K562 (cell line): ENCODE measurements around the gene CRKL.

Experiments used
- HDAC6 ChIP-seq: IDR thresholded peaks from 2 replicates; pipeline ENCODE4 v1.6.1; 2012; ENCODE audit warnings: low read depth, mild to moderate bottlenecking, control low read depth, inconsistent platforms, low read length, moderate library complexity
- RBM39 ChIP-seq: fragments of 200-400 bp; formaldehyde crosslinking; optimal IDR thresholded peaks from 2 replicates; pipeline ENCODE3; 2018; ENCODE audit warnings: low read depth, low read length
- SMC3 ChIP-seq: conservative IDR thresholded peaks from 2 replicates; pipeline ENCODE4 v1.6.1; 2011; ENCODE audit warnings: low read depth, low read length, improper control_type of control experiment; ENCODE audit not compliant: insufficient read depth
- TSHZ1 ChIP-seq: fragments of 250-450 bp; sonication (Bioruptor Pico); IDR thresholded peaks from 2 replicates; pipeline ENCODE4 v1.4.0; 2020; ENCODE audit warnings: mild to moderate bottlenecking, moderate library complexity
- UBTF ChIP-seq, 2 experiments: IDR thresholded peaks; 2 replicates each; pipeline ENCODE4 v1.6.1; 2012; ENCODE audit warnings: improper control_type of control experiment in 2 of 2, low read depth in 2 of 2, low read length in 2 of 2, borderline replicate concordance in 1 of 2
- ZNF79 ChIP-seq: fragments of 250-450 bp; sonication (Bioruptor Pico); IDR thresholded peaks from 2 replicates; pipeline ENCODE4 v1.4.0; 2020; ENCODE audit warnings: low read depth, mild to moderate bottlenecking, moderate library complexity
- TF ChIP-seq, protein P1 (sequence below): fragments of 150-350 bp; conservative IDR thresholded peaks from 2 replicates; pipeline ENCODE4 v1.6.1; 2014; ENCODE audit warnings: low read length
- TF ChIP-seq, protein P2 (sequence below), 3 experiments: IDR thresholded peaks in 2 of 3; conservative IDR thresholded peaks in 1 of 3; 2 replicates each; pipeline ENCODE4 v1.5.1; 2011 to 2012; ENCODE audit warnings: low read length in 3 of 3, mild to moderate bottlenecking in 3 of 3, control low read depth in 2 of 3, improper control_type of control experiment in 1 of 3, inconsistent platforms in 1 of 3, low read depth in 1 of 3, mixed read lengths in 1 of 3, moderate library complexity in 1 of 3; ENCODE audit not compliant: insufficient read depth in 2 of 3

GRCh38 chr22:20918663-20919218 lies 1.5 kb downstream of the CRKL start:
- 0 out of 4 replicates have a peak, but pooled peaks of 1 of the 2 experiments have one; percentile 37 for TF ChIP-seq UBTF (IDR thresholded peaks at IDR 0.05; ENCODE audit: borderline replicate concordance in 1 of 2, low read depth in 2 of 2, low read length in 2 of 2)
- TF ChIP-seq, protein P1, sequence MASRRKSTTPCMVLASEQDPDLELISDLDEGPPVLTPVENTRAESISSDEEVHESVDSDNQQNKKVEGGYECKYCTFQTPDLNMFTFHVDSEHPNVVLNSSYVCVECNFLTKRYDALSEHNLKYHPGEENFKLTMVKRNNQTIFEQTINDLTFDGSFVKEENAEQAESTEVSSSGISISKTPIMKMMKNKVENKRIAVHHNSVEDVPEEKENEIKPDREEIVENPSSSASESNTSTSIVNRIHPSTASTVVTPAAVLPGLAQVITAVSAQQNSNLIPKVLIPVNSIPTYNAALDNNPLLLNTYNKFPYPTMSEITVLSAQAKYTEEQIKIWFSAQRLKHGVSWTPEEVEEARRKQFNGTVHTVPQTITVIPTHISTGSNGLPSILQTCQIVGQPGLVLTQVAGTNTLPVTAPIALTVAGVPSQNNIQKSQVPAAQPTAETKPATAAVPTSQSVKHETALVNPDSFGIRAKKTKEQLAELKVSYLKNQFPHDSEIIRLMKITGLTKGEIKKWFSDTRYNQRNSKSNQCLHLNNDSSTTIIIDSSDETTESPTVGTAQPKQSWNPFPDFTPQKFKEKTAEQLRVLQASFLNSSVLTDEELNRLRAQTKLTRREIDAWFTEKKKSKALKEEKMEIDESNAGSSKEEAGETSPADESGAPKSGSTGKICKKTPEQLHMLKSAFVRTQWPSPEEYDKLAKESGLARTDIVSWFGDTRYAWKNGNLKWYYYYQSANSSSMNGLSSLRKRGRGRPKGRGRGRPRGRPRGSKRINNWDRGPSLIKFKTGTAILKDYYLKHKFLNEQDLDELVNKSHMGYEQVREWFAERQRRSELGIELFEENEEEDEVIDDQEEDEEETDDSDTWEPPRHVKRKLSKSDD = no peak
- TF ChIP-seq TSHZ1 (CRISPR knock-in tag) = no peak
- no peak for TF ChIP-seq RBM39
- TF ChIP-seq SMC3 = 0 out of 2 replicates have a peak, but pooled peaks have one; percentile 8
- no peak for TF ChIP-seq HDAC6
- TF ChIP-seq, protein P2, sequence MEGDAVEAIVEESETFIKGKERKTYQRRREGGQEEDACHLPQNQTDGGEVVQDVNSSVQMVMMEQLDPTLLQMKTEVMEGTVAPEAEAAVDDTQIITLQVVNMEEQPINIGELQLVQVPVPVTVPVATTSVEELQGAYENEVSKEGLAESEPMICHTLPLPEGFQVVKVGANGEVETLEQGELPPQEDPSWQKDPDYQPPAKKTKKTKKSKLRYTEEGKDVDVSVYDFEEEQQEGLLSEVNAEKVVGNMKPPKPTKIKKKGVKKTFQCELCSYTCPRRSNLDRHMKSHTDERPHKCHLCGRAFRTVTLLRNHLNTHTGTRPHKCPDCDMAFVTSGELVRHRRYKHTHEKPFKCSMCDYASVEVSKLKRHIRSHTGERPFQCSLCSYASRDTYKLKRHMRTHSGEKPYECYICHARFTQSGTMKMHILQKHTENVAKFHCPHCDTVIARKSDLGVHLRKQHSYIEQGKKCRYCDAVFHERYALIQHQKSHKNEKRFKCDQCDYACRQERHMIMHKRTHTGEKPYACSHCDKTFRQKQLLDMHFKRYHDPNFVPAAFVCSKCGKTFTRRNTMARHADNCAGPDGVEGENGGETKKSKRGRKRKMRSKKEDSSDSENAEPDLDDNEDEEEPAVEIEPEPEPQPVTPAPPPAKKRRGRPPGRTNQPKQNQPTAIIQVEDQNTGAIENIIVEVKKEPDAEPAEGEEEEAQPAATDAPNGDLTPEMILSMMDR (IDR thresholded peaks at IDR 0.05 in 2 of 3, conservative IDR thresholded peaks at IDR 0.05 in 1 of 3; ENCODE audit: insufficient read depth in 2 of 3, low read depth in 1 of 3, low read length in 3 of 3) = no peak
- TF ChIP-seq ZNF79 (CRISPR knock-in tag) = no peak
